Measurements from ENCODE around the gene PPP3R1.

DNA sequence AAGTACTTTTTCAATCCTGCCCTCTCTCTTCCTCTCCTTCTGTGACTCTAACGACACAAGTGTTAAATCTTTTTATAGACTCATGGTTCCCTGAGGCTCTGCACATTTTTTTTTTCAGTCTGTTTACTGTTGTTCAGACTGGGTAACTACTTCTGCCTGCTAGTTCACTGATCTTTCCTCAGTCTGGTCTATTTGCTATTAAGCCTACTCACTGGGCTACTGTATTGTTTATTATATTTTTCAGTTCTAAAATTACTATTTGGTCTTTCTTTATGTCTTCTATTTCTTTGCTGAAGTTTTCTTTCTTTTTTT, 21.3 kb downstream of the PPP3R1 start:
- TF ChIP-seq, protein P1, sequence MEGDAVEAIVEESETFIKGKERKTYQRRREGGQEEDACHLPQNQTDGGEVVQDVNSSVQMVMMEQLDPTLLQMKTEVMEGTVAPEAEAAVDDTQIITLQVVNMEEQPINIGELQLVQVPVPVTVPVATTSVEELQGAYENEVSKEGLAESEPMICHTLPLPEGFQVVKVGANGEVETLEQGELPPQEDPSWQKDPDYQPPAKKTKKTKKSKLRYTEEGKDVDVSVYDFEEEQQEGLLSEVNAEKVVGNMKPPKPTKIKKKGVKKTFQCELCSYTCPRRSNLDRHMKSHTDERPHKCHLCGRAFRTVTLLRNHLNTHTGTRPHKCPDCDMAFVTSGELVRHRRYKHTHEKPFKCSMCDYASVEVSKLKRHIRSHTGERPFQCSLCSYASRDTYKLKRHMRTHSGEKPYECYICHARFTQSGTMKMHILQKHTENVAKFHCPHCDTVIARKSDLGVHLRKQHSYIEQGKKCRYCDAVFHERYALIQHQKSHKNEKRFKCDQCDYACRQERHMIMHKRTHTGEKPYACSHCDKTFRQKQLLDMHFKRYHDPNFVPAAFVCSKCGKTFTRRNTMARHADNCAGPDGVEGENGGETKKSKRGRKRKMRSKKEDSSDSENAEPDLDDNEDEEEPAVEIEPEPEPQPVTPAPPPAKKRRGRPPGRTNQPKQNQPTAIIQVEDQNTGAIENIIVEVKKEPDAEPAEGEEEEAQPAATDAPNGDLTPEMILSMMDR (IDR thresholded peaks at IDR 0.05): no peak
- TF ChIP-seq EP300 (IDR thresholded peaks at IDR 0.05) (no peak), PHF8 (IDR thresholded peaks at IDR 0.05; ENCODE audit: borderline replicate concordance, low read depth) (no peak), KDM1A (IDR thresholded peaks at IDR 0.05; ENCODE audit: low read depth) (no peak), POLR2AphosphoS2 (conservative IDR thresholded peaks at IDR 0.05; ENCODE audit: low read length) (no peak), RAD21 (conservative IDR thresholded peaks at IDR 0.05 in 1 of 2, IDR thresholded peaks at IDR 0.05 in 1 of 2) (no peak), NFE2L2 (conservative IDR thresholded peaks at IDR 0.05; ENCODE audit: low read length) (no peak), NR3C1 (IDR thresholded peaks at IDR 0.05) (no peak), POLR2A (IDR thresholded peaks at IDR 0.05; ENCODE audit: low read length) (no peak)
- TF ChIP-seq, protein P2, sequence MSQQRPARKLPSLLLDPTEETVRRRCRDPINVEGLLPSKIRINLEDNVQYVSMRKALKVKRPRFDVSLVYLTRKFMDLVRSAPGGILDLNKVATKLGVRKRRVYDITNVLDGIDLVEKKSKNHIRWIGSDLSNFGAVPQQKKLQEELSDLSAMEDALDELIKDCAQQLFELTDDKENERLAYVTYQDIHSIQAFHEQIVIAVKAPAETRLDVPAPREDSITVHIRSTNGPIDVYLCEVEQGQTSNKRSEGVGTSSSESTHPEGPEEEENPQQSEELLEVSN (IDR thresholded peaks at IDR 0.05; ENCODE audit: borderline replicate concordance, low read depth): no peak
- TF ChIP-seq, protein P3, sequence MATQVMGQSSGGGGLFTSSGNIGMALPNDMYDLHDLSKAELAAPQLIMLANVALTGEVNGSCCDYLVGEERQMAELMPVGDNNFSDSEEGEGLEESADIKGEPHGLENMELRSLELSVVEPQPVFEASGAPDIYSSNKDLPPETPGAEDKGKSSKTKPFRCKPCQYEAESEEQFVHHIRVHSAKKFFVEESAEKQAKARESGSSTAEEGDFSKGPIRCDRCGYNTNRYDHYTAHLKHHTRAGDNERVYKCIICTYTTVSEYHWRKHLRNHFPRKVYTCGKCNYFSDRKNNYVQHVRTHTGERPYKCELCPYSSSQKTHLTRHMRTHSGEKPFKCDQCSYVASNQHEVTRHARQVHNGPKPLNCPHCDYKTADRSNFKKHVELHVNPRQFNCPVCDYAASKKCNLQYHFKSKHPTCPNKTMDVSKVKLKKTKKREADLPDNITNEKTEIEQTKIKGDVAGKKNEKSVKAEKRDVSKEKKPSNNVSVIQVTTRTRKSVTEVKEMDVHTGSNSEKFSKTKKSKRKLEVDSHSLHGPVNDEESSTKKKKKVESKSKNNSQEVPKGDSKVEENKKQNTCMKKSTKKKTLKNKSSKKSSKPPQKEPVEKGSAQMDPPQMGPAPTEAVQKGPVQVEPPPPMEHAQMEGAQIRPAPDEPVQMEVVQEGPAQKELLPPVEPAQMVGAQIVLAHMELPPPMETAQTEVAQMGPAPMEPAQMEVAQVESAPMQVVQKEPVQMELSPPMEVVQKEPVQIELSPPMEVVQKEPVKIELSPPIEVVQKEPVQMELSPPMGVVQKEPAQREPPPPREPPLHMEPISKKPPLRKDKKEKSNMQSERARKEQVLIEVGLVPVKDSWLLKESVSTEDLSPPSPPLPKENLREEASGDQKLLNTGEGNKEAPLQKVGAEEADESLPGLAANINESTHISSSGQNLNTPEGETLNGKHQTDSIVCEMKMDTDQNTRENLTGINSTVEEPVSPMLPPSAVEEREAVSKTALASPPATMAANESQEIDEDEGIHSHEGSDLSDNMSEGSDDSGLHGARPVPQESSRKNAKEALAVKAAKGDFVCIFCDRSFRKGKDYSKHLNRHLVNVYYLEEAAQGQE (IDR thresholded peaks at IDR 0.05): no peak
